Transverse colon (tissue), 4 donors: ENCODE measurements around the gene ATP1B4. TPM values are rescaled to one million over a fixed set of nuclear protein-coding genes. Genes with fewer than 3 reads are reported as not detected.
A peak's percentile ranks its signal among the peaks of the same experiment; 100 is the strongest.

Experiments
- DNase-seq: peaks from one replicate; pipeline ENCODE4 v3.0.0-alpha.2; 2019
- H3K27ac ChIP-seq, 4 donors: fragments of 200-600 bp; sonication (generic); 2 replicates each; pipeline ENCODE4 v1.5.1; 2016 to 2018; ENCODE audit warnings: inconsistent platforms in 4 of 4
- H3K27me3 ChIP-seq: fragments of 200-600 bp; sonication (generic); 2 replicates; pipeline ENCODE4 v1.5.1; 2017; ENCODE audit warnings: inconsistent platforms
- H3K36me3 ChIP-seq, 4 donors: fragments of 200-600 bp; sonication (generic); 2 replicates each; pipeline ENCODE4 v1.5.1; 2017 to 2019; ENCODE audit warnings: inconsistent platforms in 4 of 4
- H3K4me1 ChIP-seq, 4 donors: fragments of 200-600 bp; sonication (generic); 2 replicates each; pipeline ENCODE4 v1.5.1; 2017 to 2020; ENCODE audit warnings: inconsistent platforms in 4 of 4
- H3K4me3 ChIP-seq, 4 donors: fragments of 200-600 bp; sonication (generic); 1 replicate in 1 of 4; 2 replicates in 3 of 4; pipeline versions ENCODE4 v1.5.1 to v1.6.1; 2017 to 2019; ENCODE audit warnings: inconsistent platforms in 4 of 4
- H3K9me3 ChIP-seq, 2 donors: fragments of 200-600 bp; sonication (generic); 2 replicates each; pipeline ENCODE4 v1.5.1; 2017 to 2019; ENCODE audit warnings: inconsistent platforms in 2 of 2
- EP300 ChIP-seq: sonication (generic); formaldehyde crosslinking; IDR thresholded peaks from one replicate; pipeline ENCODE4 v1.6.1; 2017; ENCODE audit warnings: antibody characterized with exemption, low read depth
- POLR2A ChIP-seq: fragments of 450-650 bp; IDR thresholded peaks from one replicate; pipeline ENCODE4 v1.6.1; 2016; ENCODE audit warnings: antibody characterized with exemption, mild to moderate bottlenecking, moderate library complexity
- POLR2AphosphoS5 ChIP-seq, 3 donors: sonication (generic); formaldehyde crosslinking; IDR thresholded peaks; one replicate each; pipeline ENCODE4 v1.6.1; 2016; ENCODE audit warnings: antibody characterized with exemption in 3 of 3
- WGBS, 2 donors: methylation state at CpG; one replicate each; pipeline ENCODE4 v1.1.5; 2018; ENCODE audit warnings: low coverage in 1 of 2; 5-methylcytosine and 5-hydroxymethylcytosine counted together
- in situ Hi-C, 4 donors: fragments of 200-750 bp; cut with MboI; loops; one replicate each; pipeline versions ENCODE4 v1.15.0 to v1.15.1; 2017; ENCODE audit warnings: low sequenced_read_pairs in 3 of 4, low pct_ligation_motif_present in 1 of 4, low pct_unique_long_range_greater_than_20kb in 1 of 4
- intact Hi-C: fragments of 100-400 bp; cut with DNase I; formaldehyde crosslinking; loops from one replicate; pipeline ENCODE4 v1.15.1; 2023; ENCODE audit warnings: low total_unique reads
- total RNA-seq, 4 donors: library from RNA; depleted of rRNA; stranded (reverse); fragments of >200 nt; gene quantifications; one replicate each; pipeline ENCODE4 v1.1.0, GENCODE V29; 2016
- TF ChIP-seq, protein P1 (sequence below), 5 experiments: fragments of 200-600 bp in 3 of 5; fragments of 450-650 bp in 2 of 5; sonication (generic) in 3 of 5; IDR thresholded peaks; 1 replicate in 2 of 5; 2 replicates in 3 of 5; pipeline ENCODE4 v1.5.1; 2016 to 2017; ENCODE audit warnings: antibody characterized with exemption in 5 of 5, inconsistent platforms in 3 of 5, mild to moderate bottlenecking in 2 of 5, moderate library complexity in 1 of 5

ATP1B4 gene
- total RNA-seq, 4 donors from 2014 or later = not detected

DNA sequence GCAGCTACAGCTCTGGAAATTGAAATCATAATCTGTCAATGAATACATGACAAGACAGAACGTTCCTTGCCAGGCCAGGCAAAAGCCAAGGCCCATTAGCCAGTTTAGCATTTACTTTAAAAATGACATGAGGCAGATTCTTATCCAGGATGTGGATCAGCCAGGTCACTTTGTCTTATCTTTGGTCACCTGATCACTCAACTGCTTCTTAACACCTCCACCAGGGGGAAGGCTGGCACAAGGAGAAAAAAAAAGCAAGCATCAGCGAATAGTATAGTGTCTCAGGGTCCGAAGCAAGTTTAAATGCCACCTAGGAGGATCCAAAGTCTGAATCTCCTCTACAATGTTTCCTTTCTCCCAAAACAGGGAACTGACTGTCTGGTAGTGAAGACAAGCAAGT lies 18.8 kb downstream of the ATP1B4 start:
- H3K27me3 ChIP-seq = no peaks in the 10 kb centered on the region
- WGBS, 2 donors = 0 to 30% methylated on average over 1 to 3 of the region's 3 CpGs
- in situ Hi-C loops = no loop called here
- H3K9me3 ChIP-seq = no peaks in the 10 kb centered on the region
- intact Hi-C loops = no loop called here
- H3K27ac ChIP-seq = no peak overlapping the region
- TF ChIP-seq POLR2A (no peak), POLR2AphosphoS5 (IDR thresholded peaks at IDR 0.05) (no peak), EP300 (no peak)
- TF ChIP-seq, protein P1, sequence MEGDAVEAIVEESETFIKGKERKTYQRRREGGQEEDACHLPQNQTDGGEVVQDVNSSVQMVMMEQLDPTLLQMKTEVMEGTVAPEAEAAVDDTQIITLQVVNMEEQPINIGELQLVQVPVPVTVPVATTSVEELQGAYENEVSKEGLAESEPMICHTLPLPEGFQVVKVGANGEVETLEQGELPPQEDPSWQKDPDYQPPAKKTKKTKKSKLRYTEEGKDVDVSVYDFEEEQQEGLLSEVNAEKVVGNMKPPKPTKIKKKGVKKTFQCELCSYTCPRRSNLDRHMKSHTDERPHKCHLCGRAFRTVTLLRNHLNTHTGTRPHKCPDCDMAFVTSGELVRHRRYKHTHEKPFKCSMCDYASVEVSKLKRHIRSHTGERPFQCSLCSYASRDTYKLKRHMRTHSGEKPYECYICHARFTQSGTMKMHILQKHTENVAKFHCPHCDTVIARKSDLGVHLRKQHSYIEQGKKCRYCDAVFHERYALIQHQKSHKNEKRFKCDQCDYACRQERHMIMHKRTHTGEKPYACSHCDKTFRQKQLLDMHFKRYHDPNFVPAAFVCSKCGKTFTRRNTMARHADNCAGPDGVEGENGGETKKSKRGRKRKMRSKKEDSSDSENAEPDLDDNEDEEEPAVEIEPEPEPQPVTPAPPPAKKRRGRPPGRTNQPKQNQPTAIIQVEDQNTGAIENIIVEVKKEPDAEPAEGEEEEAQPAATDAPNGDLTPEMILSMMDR (IDR thresholded peaks at IDR 0.05) = peak; percentile 11 to 45 (median 30)
- no peak for DNase-seq
- no peaks in the 10 kb centered on the region for H3K4me1 ChIP-seq
- no peaks in the 10 kb centered on the region for H3K36me3 ChIP-seq
- H3K4me3 ChIP-seq = no peak overlapping the region

DNA sequence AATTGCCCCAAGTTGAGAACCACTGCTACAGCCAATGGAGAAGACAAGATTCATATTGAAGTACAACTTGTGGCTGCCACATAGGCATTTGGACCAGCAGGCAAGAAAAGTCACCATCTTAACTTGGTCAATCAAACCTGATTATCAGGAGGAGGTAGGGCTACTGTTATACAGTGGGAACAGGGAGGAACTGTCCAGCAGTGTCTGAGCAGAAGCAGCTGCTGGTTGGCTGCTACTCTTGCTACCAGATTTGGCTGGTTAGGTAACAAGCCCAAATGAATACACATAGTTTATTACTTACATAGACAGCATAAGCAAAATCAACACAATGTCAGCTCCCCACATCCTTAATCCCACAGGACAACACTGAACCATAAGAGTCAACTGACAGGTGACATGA lies 39.4 kb downstream of the ATP1B4 start:
- no peak overlapping the region for H3K4me3 ChIP-seq
- DNase-seq = no peak
- in situ Hi-C loops = no loop called here
- H3K27ac ChIP-seq = no peak overlapping the region
- H3K36me3 ChIP-seq = no peaks in the 10 kb centered on the region
- intact Hi-C loops = no loop called here
- no peaks in the 10 kb centered on the region for H3K27me3 ChIP-seq
- no peaks in the 10 kb centered on the region for H3K4me1 ChIP-seq
- no peak for TF ChIP-seq POLR2A
- TF ChIP-seq EP300 = no peak
- TF ChIP-seq POLR2AphosphoS5 (IDR thresholded peaks at IDR 0.05) = no peak
- TF ChIP-seq, protein P1 (IDR thresholded peaks at IDR 0.05) = no peak
- H3K9me3 ChIP-seq = no peaks in the 10 kb centered on the region

DNA sequence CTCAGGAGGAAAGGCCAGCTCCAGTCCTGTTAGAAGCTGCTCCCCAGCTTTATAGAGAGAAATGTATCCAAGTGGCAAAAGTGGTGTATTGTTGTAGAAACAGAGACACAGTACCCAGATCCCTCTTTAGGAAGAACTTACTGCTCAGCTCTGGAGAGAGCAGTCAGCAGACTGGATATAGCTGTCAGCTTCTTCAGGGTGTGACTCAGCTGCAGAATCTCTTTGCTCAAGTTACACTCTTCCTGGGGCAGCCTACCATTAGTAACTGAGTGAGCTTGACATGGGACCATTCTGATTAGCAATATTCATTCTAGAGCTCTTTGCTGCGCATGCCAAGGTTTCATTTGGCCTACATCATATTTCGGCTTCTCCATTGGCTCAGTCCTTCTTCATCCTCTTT lies 40.5 kb downstream of the ATP1B4 start:
- 94% methylated on average over 2 of the region's 2 CpGs for WGBS, 2 donors
- in situ Hi-C loops = no loop called here

DNA sequence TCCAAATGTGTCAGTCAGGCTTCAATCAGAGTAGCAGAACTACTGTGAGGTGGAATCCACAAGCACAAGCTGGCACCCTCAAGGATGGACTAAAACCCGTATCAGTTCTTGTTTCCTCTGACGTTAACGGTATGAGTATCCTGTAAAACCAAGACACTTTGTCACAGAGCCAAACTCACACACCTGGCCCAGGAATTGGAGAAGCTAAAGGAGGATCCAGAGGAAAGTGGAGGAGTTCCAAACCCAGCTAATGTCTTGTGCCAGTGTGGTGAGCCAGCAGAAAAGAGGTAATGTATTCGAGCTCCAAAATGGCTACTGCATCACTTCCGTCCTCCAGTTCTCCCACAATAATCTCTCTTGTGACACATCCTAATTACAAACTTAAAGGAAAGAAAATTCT lies 44.7 kb downstream of the ATP1B4 start:
- intact Hi-C loops (no loop called here), in situ Hi-C loops (no loop called here)
- Histone ChIP-seq H3K4me3 (no peak overlapping the region), H3K36me3 (no peaks in the 10 kb centered on the region), H3K27me3 (no peaks in the 10 kb centered on the region), H3K9me3 (no peaks in the 10 kb centered on the region), H3K4me1 (no peaks in the 10 kb centered on the region), H3K27ac (no peak overlapping the region)
- TF ChIP-seq, protein P1 (IDR thresholded peaks at IDR 0.05) = no peak
- TF ChIP-seq EP300 (no peak), POLR2AphosphoS5 (IDR thresholded peaks at IDR 0.05) (no peak), POLR2A (no peak)
- no peak for DNase-seq
- WGBS, 2 donors = 88% methylated on average over 5 of the region's 5 CpGs; no CpG with 5 or more reads in 1 of the 2 donors

More for the DNA sequence above, 40.5 kb downstream of the ATP1B4 start:
- H3K36me3 ChIP-seq = no peaks in the 10 kb centered on the region
- H3K9me3 ChIP-seq = no peaks in the 10 kb centered on the region
- no peak for DNase-seq
- TF ChIP-seq EP300 (no peak), POLR2AphosphoS5 (IDR thresholded peaks at IDR 0.05) (no peak), POLR2A (no peak)
- TF ChIP-seq, protein P1 (IDR thresholded peaks at IDR 0.05) = no peak
- H3K4me3 ChIP-seq = no peak overlapping the region
- no peaks in the 10 kb centered on the region for H3K27me3 ChIP-seq
- no peak overlapping the region for H3K27ac ChIP-seq
- no peaks in the 10 kb centered on the region for H3K4me1 ChIP-seq
- intact Hi-C loops = no loop called here
